Adipocyte (in vitro differentiated cells): ENCODE results near the gene OBP2B.

Experiments
- DNase-seq: peaks from one replicate; pipeline ENCODE4 v3.0.0-alpha.2; 2015; ENCODE audit warnings: low read depth
- H3K27me3 ChIP-seq: replicated peaks from 2 replicates; pipeline ENCODE4 v1.7.0; 2013; ENCODE audit warnings: mild to moderate bottlenecking, low read length, moderate library complexity; ENCODE audit not compliant: control insufficient read depth, insufficient read depth
- H3K36me3 ChIP-seq: 2 replicates; pipeline ENCODE4 v1.7.0; 2013; ENCODE audit warnings: low read length, mild to moderate bottlenecking, moderate library complexity; ENCODE audit not compliant: control insufficient read depth, insufficient read depth, severe bottlenecking
- H3K4me1 ChIP-seq: 2 replicates; pipeline ENCODE4 v1.7.0; 2013; ENCODE audit warnings: mild to moderate bottlenecking, low read length, moderate library complexity; ENCODE audit not compliant: control insufficient read depth, insufficient read depth
- H3K4me3 ChIP-seq: 2 replicates; pipeline ENCODE4 v1.7.0; 2013; ENCODE audit warnings: mild to moderate bottlenecking, low read length, moderate library complexity
- H3K9ac ChIP-seq: 2 replicates; pipeline ENCODE4 v1.7.0; 2013; ENCODE audit warnings: mild to moderate bottlenecking, low read length, moderate library complexity
- H3K9me3 ChIP-seq: 2 replicates; pipeline ENCODE4 v1.7.0; 2013; ENCODE audit warnings: mild to moderate bottlenecking, low read length, moderate library complexity; ENCODE audit not compliant: control insufficient read depth

OBP2B gene

GRCh38 chr9:133204335-133204992 is 4.6 kb downstream of the OBP2B start:
- Histone ChIP-seq H3K9ac (no peak overlapping the region), H3K36me3 (no peaks in the 10 kb centered on the region), H3K4me1 (no peaks in the 10 kb centered on the region), H3K27me3 (peaks cover 35% of the 10 kb centered on the region), H3K9me3 (no peaks in the 10 kb centered on the region), H3K4me3 (no peak overlapping the region)
- DNase-seq, result no peak

DNA sequence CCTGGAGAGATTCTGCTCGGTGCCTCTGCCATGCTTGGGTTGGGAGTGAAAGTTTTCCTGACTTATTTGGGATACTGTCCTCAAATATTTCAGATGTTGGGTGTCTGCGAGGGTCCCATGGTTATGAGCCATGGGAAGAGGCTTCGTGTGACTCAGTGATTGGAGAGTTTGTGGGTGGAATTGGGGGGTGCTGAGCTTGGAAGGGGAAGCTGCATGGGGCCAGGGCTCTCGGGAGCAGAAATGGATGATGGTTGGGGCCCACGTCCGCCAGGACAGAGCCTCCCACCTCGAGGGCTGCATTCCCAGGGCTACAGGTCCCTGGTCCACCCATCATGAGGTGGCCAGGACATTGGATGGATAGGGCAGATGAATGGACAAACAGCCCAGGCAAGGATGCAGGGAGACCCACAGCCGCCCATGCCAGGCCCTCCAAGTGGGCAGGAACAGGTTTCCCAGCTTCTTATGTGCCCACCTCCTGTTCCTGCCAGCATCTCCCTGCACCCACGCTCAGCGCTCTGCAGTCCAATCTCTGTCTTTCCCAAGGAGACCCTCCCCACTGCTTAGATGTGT is 5.5 kb downstream of the OBP2B start:
- Histone ChIP-seq H3K36me3 (no peaks in the 10 kb centered on the region), H3K9ac (no peak overlapping the region), H3K27me3 (peaks cover 35% of the 10 kb centered on the region), H3K4me1 (no peaks in the 10 kb centered on the region), H3K9me3 (no peaks in the 10 kb centered on the region), H3K4me3 (no peak overlapping the region)
- no peak for DNase-seq

DNA sequence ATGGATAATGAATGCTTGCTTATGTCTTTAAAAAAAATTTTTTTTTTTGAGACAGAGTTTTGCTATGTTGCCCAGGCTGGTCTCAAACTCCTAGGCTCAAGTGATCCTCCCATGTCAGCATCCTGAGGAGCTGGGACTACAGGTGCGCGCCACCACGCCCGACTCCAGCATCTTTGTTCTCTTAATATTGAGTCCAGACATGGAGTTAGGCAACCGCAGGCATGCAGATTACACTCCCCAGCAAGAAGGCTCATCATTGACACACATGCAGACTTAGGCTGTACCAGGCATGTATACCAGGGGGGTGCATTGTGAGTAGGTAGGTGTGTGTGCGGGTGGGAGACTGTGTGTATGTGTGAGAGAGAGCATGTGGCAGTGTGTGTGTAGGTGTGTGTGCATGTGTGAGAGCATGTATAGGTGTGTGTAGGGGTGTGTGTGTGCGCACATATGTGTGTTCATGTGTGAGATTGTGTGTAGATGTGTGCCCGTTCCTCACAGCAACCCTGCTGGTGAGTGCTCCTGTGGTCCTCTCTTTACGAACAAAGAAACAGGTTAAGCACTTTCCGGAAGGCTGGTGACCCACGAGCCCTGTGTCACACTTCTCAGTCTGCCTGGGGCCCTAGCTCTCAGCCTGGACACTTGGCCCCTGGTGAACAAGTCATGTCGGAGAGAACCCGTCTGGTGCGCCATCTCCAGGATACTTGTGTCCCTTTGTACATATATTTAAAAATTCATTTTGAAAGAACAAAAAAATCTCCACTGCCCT is 6.2 kb downstream of the OBP2B start:
- no peak for DNase-seq
- Histone ChIP-seq H3K9ac (no peak overlapping the region), H3K4me1 (no peaks in the 10 kb centered on the region), H3K36me3 (no peaks in the 10 kb centered on the region), H3K27me3 (peaks cover 35% of the 10 kb centered on the region), H3K4me3 (no peak overlapping the region), H3K9me3 (no peaks in the 10 kb centered on the region)

DNA sequence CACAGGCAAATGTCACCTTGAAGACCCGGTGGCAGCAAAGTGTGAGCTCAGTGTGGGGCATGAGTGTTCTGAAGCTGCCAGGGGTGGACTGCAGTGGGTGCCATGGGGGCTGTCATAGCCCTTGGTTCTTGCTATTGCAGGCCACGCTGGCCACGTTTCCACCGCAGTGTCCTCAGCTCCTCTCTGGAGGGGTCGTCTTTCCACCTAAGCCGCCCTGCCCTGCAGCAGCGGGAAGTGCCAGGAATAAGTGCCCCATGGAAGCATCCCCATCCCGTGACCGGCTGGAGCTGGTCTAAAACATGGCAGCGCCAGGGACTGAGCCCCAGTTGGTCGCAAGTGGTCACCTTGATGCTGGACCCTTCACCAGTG is 6.9 kb downstream of the OBP2B start:
- no peaks in the 10 kb centered on the region for H3K36me3 ChIP-seq
- H3K9me3 ChIP-seq, result no peaks in the 10 kb centered on the region
- H3K4me3 ChIP-seq, result no peak overlapping the region
- peaks cover 34% of the 10 kb centered on the region for H3K27me3 ChIP-seq
- no peaks in the 10 kb centered on the region for H3K4me1 ChIP-seq
- H3K9ac ChIP-seq, result no peak overlapping the region
- DNase-seq, result no peak

GRCh38 chr9:133201424-133202144 is 7.5 kb downstream of the OBP2B start:
- H3K4me3 ChIP-seq, result no peak overlapping the region
- H3K27me3 ChIP-seq, result peaks cover 29% of the 10 kb centered on the region
- no peak overlapping the region for H3K9ac ChIP-seq
- H3K36me3 ChIP-seq, result no peaks in the 10 kb centered on the region
- DNase-seq, result no peak
- H3K4me1 ChIP-seq, result no peaks in the 10 kb centered on the region
- H3K9me3 ChIP-seq, result no peaks in the 10 kb centered on the region

- DNase-seq, result no peak
- Histone ChIP-seq H3K4me1 (no peaks in the 10 kb centered on the region), H3K27me3 (peaks cover 32% of the 10 kb centered on the region), H3K9me3 (no peaks in the 10 kb centered on the region), H3K9ac (no peak overlapping the region), H3K4me3 (no peak overlapping the region), H3K36me3 (no peaks in the 10 kb centered on the region)
Observed at GRCh38 chr9:133200631-133201030, 8.4 kb downstream of the OBP2B start.

DNA sequence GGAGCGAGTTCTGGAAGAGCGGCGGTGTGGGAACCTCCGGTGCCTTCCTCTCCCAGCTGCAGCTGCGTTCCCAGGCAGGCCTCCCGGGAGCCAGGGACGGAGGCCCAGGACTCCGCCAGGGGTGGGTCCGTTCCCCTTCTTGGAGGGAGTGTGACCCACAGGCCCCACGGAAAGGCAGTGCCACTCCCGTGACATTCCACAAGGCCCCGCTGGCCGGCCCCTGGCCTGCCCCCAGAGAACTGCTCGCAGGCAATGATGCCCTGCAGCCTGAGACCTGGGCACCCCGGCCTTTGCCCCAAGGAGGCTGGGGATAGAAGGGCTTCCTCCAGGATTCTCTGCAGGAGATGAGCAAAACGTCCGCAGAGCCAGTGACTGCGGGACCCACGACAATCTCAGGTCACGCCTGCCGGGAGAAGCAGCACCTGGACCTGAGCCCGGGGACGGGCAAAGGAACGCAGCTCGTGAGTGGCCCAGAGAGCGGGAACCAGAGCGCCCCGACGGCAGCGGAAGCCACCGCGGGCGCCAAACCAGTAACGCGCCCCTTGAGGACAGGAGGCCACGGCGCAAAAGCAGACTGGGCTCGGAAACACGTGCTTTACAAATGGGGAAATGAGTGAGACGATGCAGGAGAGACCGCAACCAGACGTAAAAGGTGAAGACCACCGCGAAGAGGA is 9.3 kb downstream of the OBP2B start:
- Histone ChIP-seq H3K9ac (peak overlapping the region; percentile 70), H3K27me3 (peaks cover 36% of the 10 kb centered on the region), H3K4me1 (no peaks in the 10 kb centered on the region), H3K36me3 (no peaks in the 10 kb centered on the region), H3K4me3 (peak overlapping the region; percentile 66), H3K9me3 (peaks cover 7% of the 10 kb centered on the region)
- DNase-seq, result no peak

DNA sequence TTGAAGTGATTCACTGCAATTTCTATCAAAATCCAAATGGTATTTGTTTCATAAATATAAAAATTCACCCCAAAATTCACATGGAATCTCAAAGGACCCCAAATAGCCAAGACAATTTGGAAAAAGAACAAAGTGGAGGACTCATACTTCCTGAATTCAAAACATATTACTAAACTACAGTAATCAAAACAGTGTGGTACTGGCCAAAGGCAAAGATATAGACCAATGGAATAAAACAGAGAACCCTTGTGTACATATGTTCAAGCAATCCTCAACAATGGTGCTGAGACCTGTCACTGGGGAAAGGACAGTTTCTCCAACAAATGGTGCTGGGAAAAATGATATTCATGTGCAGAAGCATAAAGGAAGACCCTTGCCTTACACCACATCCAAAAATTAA is 14.0 kb downstream of the OBP2B start:
- peaks cover 19% of the 10 kb centered on the region for H3K27me3 ChIP-seq
- H3K4me3 ChIP-seq, result no peak overlapping the region
- no peaks in the 10 kb centered on the region for H3K36me3 ChIP-seq
- no peaks in the 10 kb centered on the region for H3K4me1 ChIP-seq
- no peak for DNase-seq
- peaks cover 15% of the 10 kb centered on the region for H3K9me3 ChIP-seq
- no peak overlapping the region for H3K9ac ChIP-seq

DNA sequence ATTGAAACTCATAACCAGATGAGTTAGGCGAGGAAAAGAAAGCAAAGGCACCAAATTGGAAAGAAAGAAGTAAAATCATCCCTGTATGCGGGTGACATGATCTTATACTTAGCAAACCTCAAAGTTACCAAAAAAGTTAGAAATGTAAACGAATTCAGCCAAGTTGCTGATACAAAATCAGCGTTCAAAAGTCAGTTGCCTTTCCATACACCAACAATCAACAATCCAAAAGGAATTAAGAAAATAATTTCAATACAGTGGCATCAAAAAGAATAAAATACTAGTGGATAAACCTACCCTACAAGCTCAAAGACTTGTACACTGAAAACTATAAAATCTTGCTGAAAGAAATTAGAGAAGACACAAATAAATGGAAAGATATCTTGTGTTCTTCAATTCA is 14.5 kb downstream of the OBP2B start:
- no peaks in the 10 kb centered on the region for H3K36me3 ChIP-seq
- no peak for DNase-seq
- no peaks in the 10 kb centered on the region for H3K4me1 ChIP-seq
- peaks cover 15% of the 10 kb centered on the region for H3K9me3 ChIP-seq
- no peak overlapping the region for H3K4me3 ChIP-seq
- H3K9ac ChIP-seq, result no peak overlapping the region
- H3K27me3 ChIP-seq, result peaks cover 19% of the 10 kb centered on the region

GRCh38 chr9:133191989-133192388 is 17.1 kb downstream of the OBP2B start:
- H3K27me3 ChIP-seq, result peaks cover 38% of the 10 kb centered on the region

DNA sequence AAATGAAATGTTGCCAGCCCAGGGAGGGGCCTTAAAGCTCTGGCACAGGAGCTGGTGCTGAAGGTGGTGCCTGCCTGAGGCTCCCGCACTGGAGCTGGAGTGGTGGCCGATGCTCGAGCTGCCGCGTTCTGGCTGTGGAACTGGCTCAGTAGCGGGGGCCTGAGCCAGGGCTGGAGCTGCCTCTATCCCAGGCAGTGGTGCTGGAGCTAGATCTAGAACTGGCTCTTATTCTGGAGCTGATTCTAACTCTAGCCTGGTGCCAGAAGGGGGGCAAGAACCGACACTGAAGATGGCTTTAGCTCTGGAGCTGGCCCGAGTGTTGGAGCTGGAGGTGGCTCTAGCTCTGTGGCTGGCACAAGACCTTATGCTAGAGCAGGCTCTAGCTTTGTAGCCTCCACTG is 19.2 kb downstream of the OBP2B start:
- DNase-seq, result no peak
- peaks cover 8% of the 10 kb centered on the region for H3K9me3 ChIP-seq
- peaks cover 35% of the 10 kb centered on the region for H3K27me3 ChIP-seq
- H3K9ac ChIP-seq, result no peak overlapping the region
- H3K4me3 ChIP-seq, result no peak overlapping the region
- no peaks in the 10 kb centered on the region for H3K4me1 ChIP-seq
- H3K36me3 ChIP-seq, result no peaks in the 10 kb centered on the region

More at GRCh38 chr9:133191989-133192388, 17.1 kb downstream of the OBP2B start:
- no peak for DNase-seq
- Histone ChIP-seq H3K36me3 (no peaks in the 10 kb centered on the region), H3K4me1 (no peaks in the 10 kb centered on the region), H3K9me3 (peaks cover 15% of the 10 kb centered on the region), H3K4me3 (no peak overlapping the region), H3K9ac (no peak overlapping the region)
